BJ (cell line): ENCODE measurements around the gene TCF3. TPM values are rescaled to one million over a fixed set of nuclear protein-coding genes. Genes with fewer than 3 reads are reported as not detected.

Experiments
- CTCF ChIA-PET: fragments of 350-600 bp; formaldehyde crosslinking; extraction: SDS; loops from one replicate; lab custom pipeline; 2021; ENCODE audit warnings: antibody characterized with exemption, inconsistent platforms; lab: Yijun Ruan, JAX
- POLR2A ChIA-PET: fragments of 300-600 bp; sonication (Branson Sonifier 250); formaldehyde crosslinking; extraction: SDS; loops from one replicate; lab custom pipeline; 2021; ENCODE audit warnings: antibody characterized with exemption; lab: Charles Lee
- DNase-seq: peaks from one replicate; pipeline ENCODE4 v3.0.0-alpha.2; 2011; ENCODE audit warnings: low read depth
- H3K27me3 ChIP-seq: 2 replicates; pipeline ENCODE4 v1.6.0; 2011; ENCODE audit warnings: low read length; ENCODE audit not compliant: control insufficient read depth, insufficient read depth
- H3K36me3 ChIP-seq: 2 replicates; pipeline ENCODE4 v1.5.1; 2011; ENCODE audit warnings: low read length; ENCODE audit not compliant: control insufficient read depth, insufficient read depth
- H3K4me3 ChIP-seq: 2 replicates; pipeline ENCODE4 v1.5.1; 2011; ENCODE audit warnings: low read depth, mild to moderate bottlenecking, control low read depth, low read length
- polyA plus RNA-seq: library from polyadenylated mRNA; depleted of rRNA; stranded (reverse); fragments of >200 nt; gene quantifications from 2 replicates; pipeline ENCODE4 v1.2.3, GENCODE V29; 2011
- TF ChIP-seq, protein P1 (sequence below): IDR thresholded peaks from 2 replicates; pipeline ENCODE4 v1.5.1; 2011; ENCODE audit warnings: low read depth, mild to moderate bottlenecking, control low read depth, inconsistent platforms, low read length, moderate library complexity; ENCODE audit not compliant: insufficient read depth

TCF3 gene
- polyA plus RNA-seq, 1 experiment, result 49.8 TPM

DNA sequence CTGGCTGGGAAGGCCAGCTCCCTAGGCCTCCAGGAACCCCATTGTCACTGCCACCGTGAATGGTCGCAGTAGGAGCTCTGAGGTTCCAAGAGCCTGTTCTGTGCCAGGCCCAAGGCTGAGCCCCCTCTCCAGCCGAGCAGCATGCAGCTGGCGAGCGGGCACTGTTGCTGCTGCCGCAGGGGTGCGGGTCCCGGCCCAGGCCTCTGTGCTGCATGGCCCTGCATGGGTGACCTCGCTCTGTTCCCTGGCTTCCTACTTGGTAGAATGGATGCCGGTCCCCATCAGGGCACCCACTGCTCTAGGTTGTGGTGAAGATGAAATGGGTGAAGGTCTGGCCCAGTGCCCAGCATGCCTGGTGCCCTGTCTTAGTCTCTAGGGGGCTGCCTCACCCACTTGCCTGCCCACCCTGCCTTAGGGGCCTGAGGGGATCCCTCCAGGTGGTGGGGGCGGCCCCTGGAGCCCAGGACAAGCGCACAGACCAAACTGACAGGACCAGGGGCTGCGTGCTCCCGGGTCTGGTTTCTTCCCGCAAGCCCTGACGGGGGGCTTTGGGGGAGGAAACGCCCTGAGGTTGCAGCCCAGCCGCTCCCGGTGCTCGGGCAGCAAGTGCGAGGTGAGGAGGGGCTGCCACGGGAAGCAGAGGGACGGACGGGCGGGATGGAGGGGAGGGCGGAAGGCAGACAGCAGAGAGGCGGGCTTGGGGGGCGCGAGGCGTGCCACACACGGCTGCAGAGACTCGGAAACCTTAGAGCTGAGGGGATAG, 38.4 kb downstream of the TCF3 start:
- POLR2A ChIA-PET, result no interaction called here
- CTCF ChIA-PET, result interaction anchor here (1.0 kb wide), 1 partner anchor 58 kb away, joined by 3 read pairs; no protein-coding TSS in a partner anchor
- TF ChIP-seq, protein P1, sequence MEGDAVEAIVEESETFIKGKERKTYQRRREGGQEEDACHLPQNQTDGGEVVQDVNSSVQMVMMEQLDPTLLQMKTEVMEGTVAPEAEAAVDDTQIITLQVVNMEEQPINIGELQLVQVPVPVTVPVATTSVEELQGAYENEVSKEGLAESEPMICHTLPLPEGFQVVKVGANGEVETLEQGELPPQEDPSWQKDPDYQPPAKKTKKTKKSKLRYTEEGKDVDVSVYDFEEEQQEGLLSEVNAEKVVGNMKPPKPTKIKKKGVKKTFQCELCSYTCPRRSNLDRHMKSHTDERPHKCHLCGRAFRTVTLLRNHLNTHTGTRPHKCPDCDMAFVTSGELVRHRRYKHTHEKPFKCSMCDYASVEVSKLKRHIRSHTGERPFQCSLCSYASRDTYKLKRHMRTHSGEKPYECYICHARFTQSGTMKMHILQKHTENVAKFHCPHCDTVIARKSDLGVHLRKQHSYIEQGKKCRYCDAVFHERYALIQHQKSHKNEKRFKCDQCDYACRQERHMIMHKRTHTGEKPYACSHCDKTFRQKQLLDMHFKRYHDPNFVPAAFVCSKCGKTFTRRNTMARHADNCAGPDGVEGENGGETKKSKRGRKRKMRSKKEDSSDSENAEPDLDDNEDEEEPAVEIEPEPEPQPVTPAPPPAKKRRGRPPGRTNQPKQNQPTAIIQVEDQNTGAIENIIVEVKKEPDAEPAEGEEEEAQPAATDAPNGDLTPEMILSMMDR, result no peak
- no peaks in the 10 kb centered on the region for H3K27me3 ChIP-seq
- H3K36me3 ChIP-seq, result peaks cover 49% of the 10 kb centered on the region
- H3K4me3 ChIP-seq, result no peak overlapping the region
- DNase-seq, result no peak

DNA sequence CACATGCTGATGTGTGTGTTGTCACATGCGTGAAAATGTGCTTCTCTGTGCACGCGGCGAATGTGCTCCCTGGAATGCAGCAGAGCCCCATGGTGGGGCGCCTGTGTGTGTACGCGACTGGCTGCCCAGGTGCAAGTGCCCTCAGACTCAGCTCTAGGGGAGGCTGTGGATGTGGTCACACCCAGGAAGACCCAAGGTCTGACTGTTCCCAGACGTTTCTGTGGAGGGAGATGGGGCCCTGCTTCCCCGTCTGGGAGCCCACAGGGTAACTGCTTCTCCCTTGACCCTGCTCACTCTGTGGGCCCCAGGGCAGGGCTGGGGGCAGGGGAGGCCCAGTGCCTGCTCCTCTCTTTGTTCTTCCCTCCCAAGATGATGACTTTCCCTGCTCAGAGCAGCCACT, 39.3 kb downstream of the TCF3 start:
- Histone ChIP-seq H3K27me3 (no peaks in the 10 kb centered on the region), H3K4me3 (no peak overlapping the region), H3K36me3 (peaks cover 49% of the 10 kb centered on the region)
- ChIA-PET POLR2A (no interaction called here), CTCF (interaction anchor here (1.0 kb wide), 1 partner anchor 58 kb away, joined by 3 read pairs; no protein-coding TSS in a partner anchor)
- no peak for DNase-seq
- TF ChIP-seq, protein P1, result no peak

DNA sequence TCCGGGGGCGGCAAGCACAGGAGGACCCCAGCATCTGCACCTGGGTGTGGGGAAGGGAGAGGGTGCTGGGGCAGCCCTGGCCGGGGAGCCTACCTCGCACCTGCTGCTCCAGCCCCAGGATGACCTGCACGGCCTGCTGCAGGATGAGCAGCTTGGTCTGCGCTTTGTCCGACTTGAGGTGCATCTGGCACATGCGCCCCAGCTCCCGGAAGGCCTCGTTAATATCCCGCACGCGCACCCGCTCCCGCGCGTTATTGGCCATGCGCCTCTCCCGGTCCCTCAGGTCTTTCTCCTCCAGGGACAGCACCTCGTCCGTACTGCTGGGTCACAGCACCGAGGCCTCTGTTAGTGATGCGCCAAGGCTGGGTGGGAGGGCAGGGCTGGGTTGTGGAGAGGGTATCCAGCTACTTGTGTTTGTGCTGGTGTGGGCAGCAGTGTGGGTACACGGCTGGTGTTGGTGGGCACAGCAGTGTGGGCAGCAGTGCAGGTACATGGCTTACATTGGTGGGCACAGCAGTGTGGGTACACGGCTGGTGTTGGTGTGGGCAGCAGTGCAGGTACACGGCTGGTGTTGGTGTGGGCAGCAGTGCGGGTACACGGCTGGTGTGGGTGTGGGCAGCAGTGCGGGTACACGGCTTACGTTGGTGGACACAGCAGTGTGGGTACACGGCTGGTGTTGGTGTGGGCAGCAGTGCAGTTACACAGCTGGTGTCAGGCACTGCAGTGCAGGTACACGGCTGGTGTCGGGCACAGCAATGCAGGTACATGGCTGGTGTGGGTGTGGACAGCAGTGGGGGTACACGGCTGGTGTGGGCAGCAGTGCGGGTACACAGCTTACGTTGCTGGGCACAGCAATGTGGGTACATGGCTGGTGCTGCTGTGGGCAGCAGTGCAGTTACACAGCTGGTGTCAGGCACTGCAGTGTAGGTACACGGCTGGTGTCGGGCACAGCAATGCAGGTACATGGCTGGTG, 40.0 kb downstream of the TCF3 start:
- Histone ChIP-seq H3K27me3 (no peaks in the 10 kb centered on the region), H3K36me3 (peaks cover 47% of the 10 kb centered on the region), H3K4me3 (no peak overlapping the region)
- ChIA-PET POLR2A (no interaction called here), CTCF (interaction anchor here (1.0 kb wide), 1 partner anchor 59 kb away, joined by 3 read pairs; no protein-coding TSS in a partner anchor)
- TF ChIP-seq, protein P1, result no peak
- no peak for DNase-seq

DNA sequence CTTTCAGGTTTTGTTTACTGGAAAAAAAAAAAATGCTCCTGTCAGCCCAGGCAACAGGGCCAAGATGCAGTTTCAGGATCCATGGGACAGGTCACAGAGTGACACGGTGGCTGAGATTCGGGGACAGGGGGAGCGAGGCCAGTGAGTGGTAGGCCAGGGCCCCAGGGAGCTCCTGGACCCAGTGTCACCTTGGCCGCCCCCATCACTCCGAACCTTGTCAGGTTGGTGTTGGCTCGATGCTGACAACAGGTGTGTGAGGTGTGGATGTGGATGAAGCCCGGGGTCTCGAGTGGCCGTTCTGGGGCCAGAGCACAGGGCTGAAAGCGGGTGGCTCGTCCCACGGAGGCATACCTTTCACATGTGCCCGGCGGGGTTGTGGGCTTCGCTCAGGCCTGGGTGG, 41.1 kb downstream of the TCF3 start:
- CTCF ChIA-PET, result no interaction called here
- POLR2A ChIA-PET, result no interaction called here
- no peak for DNase-seq
- no peak overlapping the region for H3K4me3 ChIP-seq
- peaks cover 45% of the 10 kb centered on the region for H3K36me3 ChIP-seq
- TF ChIP-seq, protein P1, result no peak
- H3K27me3 ChIP-seq, result no peaks in the 10 kb centered on the region

DNA sequence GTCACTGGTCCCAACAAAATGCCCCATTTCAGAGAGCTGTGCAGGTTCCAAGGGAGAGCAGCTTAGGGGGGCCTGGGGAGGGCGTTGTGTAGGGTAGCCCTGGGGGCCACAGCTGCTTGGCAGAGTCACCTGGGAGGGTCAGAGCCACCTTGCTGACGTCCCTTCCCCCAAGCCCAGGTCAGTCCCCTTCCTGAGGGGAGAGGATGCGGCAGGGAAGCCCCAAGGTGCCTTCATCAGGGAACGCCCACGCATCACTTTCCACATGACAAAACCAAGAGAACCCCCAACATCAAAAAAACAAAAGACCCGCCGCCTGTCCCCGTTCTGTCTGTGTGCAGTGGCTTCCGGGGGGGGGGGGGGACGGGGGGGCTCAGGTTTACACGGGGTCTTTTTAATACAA, 41.8 kb downstream of the TCF3 start:
- POLR2A ChIA-PET, result no interaction called here
- peaks cover 45% of the 10 kb centered on the region for H3K36me3 ChIP-seq
- DNase-seq, result no peak
- no peaks in the 10 kb centered on the region for H3K27me3 ChIP-seq
- TF ChIP-seq, protein P1, result no peak
- no peak overlapping the region for H3K4me3 ChIP-seq
- CTCF ChIA-PET, result interaction anchor here (1.1 kb wide), 1 partner anchor 14 kb away, joined by 3 read pairs; no protein-coding TSS in a partner anchor
